Nucleus accumbens (tissue), 56 donors: ENCODE results near the gene DNTT.

ENCODE experiments used
- DNase-seq, 56 donors: peaks; one replicate each; lab custom pipeline; 2025; lab: John Stamatoyannopoulos, UW

DNTT gene

DNA sequence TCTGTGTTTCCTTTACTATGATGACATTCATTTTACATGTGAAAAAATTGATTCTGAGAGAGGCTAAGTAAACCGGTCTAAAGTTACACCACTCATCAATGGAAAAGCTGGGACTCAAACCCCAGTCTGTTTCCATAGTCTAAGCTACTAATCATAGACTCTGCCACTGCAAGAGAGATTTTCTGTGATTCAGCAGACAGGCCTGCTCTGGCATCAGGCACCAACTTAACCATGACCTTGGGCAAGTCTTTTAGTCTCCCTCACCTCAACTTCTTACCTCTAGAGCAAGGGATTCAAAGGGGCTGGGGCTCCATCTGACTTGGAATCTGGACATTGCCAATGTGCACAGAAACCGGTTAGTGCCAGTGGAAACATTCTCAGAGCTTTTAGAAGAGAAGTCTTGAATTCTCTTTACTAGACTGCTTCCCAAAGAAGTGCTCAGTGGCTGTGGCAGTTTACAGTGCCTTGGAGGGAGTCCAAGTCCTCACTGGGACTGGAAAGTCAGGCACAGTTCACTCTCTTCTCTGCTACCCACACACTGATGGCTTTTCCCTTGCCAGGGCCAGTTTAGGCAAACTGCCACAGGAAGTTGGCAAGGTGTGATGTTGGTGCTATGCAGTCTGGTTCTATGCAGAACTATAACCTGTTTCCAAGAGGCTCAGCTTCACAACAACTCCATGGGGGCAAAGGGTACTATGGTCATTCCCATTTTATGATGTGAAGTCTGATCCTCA, 28.4 kb upstream of the DNTT start:
- DNase-seq: peak in 7 of 56 donors; percentile 5 to 28 (median 20)

- DNase-seq: no peak
Measured at GRCh38 chr10:96276426-96276825, 27.8 kb upstream of the DNTT start.

- no peak for DNase-seq
Measured at GRCh38 chr10:96276831-96277230, 27.4 kb upstream of the DNTT start.

GRCh38 chr10:96279191-96279641, 25.0 kb upstream of the DNTT start:
- no peak for DNase-seq

DNA sequence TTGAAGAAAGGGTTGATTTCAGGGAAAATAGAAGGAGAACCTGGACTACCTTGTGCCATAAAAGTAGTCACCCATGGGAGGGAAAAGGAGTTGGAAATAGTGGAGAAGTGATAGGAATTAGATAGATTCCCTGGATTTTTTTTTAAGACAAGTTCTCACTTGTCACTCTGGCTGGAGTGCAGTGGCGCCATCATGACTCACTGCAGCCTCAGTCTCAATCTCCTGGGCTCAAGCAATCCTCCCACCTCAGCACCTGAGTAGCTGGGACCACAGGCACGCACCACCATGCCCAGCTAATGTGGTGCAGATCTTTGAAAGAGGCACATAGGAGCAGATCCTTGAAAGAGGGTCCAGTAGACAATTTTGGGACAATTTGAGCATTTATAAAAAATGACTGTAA, 23.4 kb upstream of the DNTT start:
- DNase-seq: no peak

GRCh38 chr10:96281444-96282029, 22.7 kb upstream of the DNTT start:
- DNase-seq: no peak

- no peak for DNase-seq
Measured at GRCh38 chr10:96283351-96283750, 20.9 kb upstream of the DNTT start.

- DNase-seq: no peak
Measured at GRCh38 chr10:96283756-96284155, 20.5 kb upstream of the DNTT start.

DNA sequence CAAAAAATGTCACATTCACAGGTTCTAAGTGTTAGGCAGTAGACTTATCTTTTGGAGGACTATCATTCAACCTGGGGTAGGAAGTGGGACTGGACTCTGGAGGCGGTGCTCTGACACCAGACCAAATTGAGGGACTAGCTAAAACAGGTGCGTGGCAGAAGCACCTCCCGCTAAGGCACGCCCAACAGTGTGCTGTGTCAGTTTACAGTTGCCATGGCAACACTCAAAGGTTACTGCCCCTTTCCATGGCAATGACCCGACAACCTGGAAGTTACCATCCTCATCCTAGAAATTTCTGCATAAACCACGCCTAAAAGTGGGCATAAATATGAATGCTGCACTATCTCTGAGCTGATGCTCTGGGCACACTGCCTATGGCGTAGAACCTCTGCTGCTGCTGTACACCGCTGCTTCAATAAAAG, 18.9 kb upstream of the DNTT start:
- no peak for DNase-seq

DNA sequence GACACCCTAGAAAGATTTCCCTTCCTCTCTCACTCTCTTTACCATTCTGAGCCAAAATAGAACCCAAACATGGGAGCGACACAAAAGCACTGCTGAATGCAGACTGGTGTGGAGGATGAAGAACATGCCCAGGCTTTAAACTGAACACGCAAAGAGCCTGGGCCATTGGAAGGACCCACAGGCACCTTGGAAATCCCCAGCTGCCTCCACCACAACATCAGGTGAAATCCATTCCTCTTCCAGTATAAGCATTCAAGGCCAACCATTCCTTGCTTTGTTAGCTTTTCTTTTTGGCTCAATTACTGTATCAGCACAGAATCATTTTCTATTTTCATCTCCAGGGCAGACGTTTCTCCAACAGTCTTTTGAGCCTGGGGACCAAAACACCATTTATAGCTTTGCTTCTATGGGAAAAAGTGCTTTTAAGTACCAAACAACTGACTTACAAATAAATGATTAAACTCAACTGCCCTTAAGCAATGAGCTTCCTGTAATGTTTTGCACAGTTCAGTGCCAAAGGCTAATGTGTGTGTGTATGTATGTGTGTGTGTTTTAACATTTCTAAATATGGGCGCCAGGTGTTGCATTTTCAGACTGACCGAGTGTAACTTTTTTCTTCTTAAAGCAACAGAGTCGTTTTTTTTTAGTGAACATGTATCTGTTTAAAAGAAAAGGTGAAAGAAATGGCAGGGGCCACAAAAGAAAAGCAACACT, 16.7 kb upstream of the DNTT start:
- DNase-seq: no peak

DNA sequence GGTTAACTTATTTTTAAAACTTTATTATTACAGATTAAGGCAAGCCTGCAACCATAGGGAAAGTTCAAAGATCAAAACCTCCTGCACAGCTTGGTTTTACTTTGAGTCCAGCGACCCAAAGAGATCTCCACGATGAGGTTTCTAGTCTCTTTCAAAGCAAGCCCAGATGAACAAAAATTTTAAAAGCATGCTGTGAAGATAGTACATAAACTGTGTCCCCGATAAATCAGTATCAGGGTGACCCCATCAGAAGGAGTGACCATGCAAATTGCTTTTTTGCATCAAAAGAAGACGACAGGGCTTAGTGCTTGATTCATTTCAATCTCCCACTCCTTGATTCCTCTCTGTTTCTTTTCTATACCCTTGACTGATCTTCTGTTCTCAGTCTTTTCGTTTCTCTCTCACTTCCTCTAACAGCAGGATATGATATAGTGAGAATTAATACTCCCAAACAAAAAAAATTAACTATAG, 16.0 kb upstream of the DNTT start:
- no peak for DNase-seq

- no peak for DNase-seq
Measured at GRCh38 chr10:96289218-96289910, 14.9 kb upstream of the DNTT start.

GRCh38 chr10:96290368-96291133, 13.7 kb upstream of the DNTT start:
- DNase-seq: no peak

GRCh38 chr10:96292971-96293920, 11.0 kb upstream of the DNTT start:
- peak in 7 of 56 donors; percentile 2 to 16 (median 9) for DNase-seq

- DNase-seq: no peak
Measured at GRCh38 chr10:96295475-96295874, 8.8 kb upstream of the DNTT start.

DNA sequence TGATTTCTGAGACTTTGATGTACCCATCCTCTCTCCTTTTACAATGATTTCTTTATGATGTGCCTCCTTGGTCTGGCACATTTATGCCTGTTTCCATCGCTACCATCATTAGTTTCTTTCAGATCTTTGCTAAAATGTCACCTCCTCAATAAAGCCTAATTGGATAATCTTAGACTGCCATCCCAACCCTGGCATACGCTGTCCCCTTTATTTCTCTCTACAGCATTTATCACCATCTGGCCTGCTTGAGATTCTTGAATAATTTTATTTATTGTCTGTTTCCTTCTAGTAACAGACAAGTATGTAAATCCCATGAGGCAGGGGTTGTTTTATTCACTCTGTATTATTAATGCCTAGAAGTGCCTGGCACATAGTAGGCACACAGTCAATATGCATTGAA, 6.7 kb upstream of the DNTT start:
- DNase-seq: no peak

DNA sequence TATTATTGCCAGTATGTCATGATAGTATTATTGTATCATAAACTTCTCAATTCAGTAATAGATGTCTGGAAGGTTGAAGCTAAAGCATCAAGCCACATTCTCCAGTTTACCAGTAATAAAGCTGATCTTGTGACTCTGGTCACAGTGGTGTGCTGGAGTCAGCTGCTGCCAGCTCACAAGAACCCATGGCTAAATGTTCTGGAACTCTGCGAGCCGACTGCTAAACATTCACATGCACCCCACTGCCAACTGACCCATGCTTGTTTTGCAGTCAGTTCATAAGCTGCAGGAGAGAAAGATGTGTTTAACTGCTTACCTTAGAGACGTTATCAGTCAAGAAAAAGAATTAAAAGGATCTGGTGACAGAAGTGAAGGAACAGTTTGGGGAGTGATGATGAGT, 5.9 kb upstream of the DNTT start:
- no peak for DNase-seq

- no peak for DNase-seq
Measured at GRCh38 chr10:96299383-96299782, 4.9 kb upstream of the DNTT start.

DNA sequence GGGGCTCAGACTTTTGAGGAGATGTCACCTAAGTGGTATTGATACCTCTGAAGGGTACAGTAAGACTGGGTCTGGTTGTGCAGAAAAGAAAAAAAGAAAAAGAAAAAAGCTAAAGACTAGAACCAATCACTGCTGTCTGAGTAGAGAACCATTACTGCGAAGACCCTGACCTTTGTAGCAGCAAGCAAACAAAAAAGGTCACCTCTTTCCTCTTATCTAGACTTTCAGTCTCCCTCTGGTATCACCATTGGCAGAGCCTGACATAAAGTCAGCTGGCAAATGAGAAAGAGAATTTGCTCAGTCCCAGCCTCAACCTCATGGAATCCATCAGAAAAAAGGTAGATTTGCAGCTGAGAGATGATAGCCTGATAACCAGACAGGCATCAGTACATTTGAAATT, 2.6 kb upstream of the DNTT start:
- no peak for DNase-seq
